Activated CD8-positive, alpha-beta memory T cell treated with anti-CD3 and anti-CD28 coated beads, Interleukin-2, amount 50 U/mL, for 4 hours (primary cell): ENCODE measurements around the gene RTL1.

Experiments
- DNase-seq: peaks from one replicate; pipeline ENCODE4 v3.0.0-alpha.2; 2020

The RTL1 gene

DNA sequence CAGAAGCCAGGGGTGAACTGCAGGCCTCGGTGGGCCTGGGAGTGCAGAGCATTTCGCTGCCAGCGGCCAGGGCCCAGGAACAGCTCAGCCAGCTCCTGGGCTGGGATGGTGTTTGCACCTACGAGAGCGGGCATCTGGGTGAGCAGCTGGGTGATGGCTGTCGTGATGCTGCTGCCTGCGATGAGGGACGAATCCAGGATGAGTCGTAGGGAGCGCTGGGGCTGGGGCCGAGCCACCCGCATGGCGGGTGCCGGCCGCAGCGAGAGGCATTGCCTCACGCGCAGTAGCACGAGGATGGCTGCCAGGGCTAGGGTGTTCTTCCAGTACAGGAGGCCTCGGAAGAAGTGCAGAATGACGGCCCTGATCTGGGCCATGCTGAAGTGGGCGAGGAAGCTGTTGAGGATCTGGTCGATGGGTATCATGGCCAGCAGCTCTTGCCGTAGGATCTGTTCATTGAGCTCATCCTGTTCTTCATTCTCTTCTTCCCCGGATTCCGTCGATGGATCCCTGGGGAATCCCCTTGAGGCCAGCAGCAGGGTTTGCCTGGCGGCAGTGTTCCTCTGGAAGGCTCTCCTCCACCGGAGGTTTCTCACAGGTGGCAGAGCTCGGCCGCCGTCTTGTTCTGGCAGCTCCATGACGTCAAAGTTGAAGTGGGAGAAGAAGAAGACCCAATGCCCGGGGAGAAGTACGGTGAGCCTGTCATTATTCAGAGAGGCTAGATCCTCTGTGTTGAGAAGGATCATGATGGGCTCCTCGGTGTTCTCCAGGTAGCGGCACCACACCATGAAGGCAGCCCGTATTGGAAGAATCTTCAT is 22.1 kb downstream of the RTL1 start:
- no peak for DNase-seq

DNA sequence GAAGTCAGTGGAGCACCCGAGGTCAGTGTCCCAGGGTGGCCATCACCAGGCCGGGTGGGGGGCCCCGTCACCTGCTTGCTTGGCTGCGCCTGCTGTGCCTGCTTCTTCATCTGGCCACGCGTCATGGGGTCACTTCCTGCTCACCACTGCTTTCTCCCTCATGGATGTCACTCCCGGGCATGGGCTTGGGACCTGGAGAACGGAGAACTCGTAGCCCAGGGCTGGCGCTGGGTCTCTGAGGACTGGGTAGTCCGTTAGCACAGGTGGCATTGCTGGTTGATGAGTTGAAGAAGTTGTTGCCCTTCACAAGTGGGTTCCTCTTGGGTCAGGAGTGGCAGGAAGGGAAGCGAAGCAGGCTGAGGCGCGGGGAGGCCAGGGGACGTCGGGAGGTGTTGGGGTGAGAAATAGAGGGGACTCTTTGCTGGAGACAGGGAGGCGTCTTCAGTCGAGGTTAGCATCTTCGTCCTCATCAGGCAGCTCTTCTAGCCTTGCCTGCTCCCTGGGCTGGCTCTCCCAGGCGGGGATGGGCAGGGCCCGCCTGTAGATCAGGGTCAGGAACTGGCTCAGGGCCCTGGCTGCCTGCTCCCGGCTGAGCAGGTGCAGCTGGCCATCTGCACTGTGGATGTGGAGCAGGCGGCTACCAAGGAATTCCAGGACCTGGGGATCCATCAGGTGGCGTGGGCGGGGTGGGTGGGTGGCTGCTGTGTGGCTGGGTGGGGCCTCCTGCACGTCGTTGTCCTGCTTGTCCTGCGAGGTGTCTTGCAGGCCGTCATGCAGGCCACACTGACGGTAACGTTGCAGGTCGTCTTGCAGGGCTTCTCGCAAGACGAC is 23.0 kb downstream of the RTL1 start:
- DNase-seq: no peak

DNA sequence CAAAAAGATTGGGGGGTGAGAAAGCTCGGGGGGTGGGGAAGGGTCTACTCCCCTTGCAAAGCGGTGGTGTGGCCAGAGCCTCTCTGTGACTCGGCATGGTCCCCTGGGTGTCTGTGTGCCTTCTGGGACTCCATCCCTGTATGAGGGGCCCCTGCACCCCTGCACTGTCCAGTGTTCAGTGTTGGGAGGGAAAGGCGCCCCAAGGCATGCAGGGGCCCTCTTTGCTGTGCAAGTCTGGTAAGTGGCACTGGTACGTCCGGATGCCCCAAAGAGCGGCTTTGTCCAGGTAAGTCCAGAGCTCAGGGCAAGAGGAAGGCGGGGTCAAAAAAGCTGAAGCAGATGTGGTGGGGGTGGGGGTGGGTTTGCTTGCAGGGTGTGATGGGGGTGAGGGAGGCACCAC is 23.7 kb downstream of the RTL1 start:
- no peak for DNase-seq

DNA sequence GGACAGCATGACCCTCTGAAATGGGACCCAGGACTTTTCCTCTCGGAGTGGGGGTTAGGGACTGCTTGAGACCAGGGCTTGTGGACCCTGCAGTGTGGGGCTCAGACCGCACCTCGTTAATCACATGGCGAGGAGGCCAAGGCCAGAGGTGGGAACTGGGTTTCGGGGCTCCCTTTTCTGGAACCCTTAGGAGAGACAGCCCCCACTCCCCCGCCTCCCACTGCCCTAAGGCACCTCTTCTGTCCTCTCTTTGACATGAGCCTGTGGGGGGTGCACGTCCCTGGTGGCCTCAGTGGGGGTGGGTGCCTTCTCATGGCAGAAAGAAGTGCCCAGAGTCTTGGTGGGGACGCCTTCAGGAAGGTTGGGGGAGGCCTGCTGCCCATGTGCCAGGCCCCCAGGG is 24.3 kb downstream of the RTL1 start:
- no peak for DNase-seq

DNA sequence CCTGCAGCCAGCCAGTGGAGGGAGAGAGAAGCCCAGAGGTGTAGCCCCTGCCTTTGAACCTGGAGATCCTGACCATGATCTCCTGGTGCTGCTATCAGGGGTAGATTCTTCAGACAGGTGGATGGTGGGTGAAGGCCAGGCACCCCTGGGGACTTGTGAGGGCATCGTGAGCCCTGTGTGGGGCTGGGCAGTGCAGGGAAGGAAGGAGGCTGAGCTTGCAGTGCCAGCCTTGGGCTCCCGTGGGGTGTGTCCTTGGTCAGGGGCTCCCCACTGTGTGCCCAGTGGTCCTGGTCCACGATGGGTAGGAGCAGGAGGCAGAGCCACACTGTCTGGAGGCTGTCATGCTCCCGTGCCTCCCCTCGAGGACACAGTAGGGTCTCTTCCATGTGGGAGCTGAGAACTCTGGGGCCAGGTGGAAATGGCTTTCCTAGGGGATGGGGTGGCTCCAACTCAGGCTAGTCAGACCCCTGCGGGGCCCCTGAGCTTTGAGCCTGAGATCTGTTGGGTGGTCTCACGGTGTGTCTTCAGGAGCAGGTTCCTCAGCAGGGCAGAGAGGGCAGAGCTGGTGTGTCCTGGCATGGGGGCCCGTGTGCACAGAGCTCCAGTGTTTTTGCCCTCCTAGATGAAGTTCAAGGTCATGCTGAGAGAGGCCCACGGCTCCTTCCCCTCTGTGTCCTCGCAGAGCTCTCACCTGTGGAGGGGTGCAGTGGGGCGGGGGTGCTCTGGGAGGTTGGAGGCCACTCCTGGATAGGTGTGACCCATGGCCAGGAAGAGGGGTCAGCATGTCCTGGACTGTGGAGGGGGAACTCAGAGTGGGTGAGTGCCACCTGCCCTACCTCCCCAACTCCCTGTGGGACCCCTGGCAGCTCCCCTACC is 25.0 kb downstream of the RTL1 start:
- DNase-seq: no peak

DNA sequence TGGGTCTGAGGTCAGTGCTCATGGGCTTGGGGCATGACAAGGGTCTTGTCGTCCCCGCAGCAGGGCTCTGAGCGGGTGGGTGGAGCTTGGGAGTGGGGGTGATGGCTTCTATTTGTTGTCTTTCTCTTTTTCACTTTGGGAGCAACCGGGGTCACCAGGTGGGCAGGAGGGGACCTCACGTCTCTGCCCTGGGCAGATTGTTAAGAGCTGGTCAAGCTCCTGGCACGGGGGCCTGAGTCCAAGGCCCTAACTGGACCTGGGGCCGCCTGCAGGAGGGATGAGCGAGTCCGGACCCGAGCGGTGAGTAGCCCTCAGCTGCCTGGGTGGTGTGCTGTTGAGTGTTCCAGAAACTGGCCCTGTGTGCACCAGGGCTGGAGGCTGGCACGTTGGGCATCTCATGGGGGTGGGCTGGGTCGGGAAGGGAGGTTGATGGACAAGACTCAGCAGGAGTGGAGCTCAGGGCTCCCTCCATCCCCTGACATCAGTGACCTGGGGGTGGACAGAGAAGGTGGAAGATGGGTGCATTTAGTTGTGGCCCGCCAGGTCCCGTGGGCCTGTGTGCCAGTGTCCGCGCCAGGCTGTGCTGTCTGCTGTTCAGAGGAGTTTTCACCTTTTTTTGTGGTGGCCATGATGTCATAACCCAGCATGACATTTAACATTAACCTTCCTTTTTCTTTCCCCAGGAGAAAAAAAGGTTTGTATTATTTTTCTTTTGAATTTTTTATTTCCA is 27.5 kb downstream of the RTL1 start:
- no peak for DNase-seq

DNA sequence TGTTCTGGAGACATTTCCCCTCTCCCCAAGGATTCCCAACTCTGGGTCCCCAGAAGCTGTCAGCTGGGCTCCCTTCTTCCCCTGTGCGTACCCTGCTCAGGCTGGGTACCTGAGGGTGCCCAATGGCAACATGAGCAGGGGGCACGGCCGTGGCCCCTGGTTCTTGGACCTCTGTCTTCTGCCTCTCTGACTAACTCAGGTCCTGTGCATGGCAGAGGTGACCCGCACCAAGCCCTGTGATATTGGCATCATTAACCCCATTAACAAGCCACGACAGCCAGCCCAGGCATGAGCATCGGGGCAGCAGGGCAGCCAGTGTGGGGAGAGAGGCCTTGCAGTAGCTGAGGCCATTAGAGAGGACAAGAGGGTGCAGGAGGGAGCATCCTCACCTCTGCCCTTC is 28.4 kb downstream of the RTL1 start:
- no peak for DNase-seq

DNA sequence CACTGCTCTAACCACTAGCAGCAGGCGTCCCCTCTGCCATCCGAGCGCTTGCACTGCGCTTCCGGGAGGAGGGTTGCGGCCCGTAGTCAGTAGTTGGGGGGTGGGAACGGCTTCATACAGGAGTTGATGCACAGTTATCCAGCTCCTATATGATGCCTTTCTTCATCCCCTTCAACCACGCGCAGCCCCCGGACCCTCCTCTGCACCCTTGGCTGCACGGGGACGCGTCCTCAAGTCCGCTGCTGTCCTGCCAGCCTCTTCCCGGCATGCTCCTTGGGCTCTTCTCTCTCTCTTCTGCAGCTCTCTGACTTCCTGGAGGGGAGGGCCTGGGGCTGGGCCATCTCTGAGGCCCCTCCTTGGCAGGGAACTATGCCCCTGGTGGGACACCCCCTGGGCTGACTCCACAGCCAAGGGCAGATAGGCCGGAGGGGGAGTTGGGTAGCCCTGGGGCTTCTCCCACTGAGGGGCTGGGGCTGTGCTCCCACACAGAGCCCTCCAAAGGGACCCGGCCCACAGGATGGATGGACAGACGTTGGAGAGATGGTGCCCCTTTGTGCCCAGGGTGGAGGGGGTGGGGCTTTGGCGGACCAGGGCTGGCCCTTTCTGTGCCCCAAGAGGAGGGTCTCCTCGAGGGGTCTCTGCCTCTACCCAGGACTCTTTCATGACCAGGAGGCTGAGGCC is 29.0 kb downstream of the RTL1 start:
- no peak for DNase-seq

DNA sequence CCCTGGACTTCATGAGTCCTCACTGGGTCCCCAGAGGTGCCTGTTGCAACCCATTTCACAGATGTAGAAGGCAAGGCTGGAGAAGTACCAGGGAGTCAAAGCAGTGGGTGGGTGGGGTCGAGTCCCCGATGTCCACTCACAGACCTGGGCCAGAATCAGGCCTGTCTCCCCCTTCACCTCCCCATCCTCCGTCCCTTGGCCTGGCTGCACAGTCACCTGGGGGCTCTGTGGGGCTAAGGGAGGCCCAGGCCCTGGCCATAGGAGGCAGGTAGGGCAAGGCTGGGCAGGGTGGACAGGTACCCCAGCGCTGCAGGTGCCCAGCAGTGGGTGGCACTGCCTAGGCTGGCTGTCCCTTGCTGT is 29.5 kb downstream of the RTL1 start:
- no peak for DNase-seq

DNA sequence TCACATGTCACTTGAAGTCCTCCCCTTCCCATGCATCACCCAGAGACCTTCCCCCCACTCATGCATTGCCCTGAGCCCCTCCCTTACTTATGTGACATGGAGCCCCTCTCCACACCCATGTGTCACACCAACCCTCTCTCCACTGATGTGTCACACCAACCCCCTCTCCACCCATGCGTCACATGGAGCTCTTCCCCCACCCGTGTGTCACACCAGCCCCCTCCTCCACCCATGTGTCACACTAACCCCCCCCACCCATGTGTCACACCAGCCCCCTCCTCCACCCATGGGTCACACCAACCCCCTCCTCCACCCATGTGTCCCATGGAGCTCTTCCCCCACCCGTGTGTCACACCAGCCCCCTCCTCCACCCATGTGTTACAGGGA is 30.4 kb downstream of the RTL1 start:
- DNase-seq: no peak

DNA sequence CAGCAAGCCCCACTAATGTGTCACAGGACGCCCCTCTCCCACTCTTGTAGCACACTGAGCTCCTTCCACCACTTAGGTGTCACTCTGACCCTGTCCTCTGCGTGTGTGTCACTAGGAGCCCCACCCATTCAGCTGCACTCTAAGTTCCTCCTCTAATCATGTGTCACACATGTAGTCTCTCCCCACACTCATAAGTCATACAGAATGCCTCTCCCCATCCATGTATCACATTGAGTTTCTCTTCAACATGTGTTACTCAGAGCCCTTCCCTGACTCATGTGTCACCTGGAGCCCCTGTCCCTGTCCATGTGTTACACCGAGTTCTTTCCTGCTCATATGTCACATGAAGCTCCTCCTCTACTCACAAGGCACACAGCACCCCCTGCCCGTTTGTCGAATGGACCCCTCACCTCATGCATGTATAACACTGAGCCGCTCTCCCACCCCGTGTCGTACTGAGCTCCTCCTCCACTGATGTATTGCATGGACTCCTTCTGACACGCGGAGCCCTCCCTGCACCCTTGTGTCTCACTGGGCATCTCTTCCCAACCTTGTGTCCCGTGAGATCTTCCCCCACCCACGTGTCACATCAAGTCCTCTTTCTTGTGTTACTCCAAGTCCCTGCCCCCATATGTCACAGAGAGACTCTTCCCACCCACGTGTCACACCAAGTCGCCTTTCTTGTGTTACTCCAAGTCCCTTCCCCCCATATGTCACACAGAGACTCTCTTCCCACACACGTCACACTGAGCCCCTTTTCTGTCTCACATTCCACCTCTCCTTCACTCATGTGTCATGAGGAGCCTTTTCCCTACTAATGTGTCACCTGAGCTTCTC is 31.0 kb downstream of the RTL1 start:
- no peak for DNase-seq

DNA sequence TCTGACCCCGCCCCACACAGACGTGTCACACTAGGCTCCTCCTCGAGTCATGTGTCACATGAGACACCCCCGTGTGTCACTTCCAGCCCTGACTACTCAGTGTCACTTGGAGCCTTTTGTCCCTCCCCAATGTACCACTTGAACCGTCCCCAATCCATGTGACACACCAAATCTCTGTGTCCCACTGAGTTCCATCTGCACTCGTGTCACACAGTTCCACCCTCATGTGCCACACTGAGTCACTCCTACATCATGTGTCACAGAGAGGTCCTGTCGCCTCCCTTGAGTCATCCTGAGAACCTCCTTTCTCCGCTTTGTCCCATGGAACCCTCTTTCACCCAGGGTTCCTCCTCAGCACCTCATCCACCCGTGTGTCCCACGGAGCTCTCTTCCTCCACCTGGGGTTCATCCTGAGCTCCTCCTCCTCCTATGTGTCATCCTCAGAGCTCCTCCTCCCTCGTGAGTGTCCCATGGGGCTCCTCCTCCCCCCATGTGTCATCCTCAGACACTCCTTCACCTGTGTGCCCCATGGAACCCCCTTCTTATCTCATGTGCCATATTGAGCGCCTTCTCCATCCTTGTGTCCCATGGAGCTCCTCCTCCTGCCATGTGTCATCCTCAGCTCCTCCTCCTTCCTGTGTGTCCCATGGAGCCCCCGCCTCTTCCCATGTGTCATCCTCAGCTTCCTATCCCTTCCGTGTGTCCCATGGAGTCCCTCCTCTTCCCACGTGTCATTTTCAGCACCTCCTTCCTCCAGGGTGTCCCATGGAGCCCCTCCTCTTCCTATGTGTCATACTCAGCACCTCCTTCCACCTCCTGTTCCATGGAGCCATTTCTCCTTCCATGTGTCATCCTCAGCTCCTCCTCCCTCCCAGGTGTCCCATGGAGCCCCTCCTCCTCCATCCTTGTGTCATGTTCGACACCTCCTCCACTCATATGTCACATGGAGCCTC is 32.0 kb downstream of the RTL1 start:
- peak; percentile 7 for DNase-seq

DNA sequence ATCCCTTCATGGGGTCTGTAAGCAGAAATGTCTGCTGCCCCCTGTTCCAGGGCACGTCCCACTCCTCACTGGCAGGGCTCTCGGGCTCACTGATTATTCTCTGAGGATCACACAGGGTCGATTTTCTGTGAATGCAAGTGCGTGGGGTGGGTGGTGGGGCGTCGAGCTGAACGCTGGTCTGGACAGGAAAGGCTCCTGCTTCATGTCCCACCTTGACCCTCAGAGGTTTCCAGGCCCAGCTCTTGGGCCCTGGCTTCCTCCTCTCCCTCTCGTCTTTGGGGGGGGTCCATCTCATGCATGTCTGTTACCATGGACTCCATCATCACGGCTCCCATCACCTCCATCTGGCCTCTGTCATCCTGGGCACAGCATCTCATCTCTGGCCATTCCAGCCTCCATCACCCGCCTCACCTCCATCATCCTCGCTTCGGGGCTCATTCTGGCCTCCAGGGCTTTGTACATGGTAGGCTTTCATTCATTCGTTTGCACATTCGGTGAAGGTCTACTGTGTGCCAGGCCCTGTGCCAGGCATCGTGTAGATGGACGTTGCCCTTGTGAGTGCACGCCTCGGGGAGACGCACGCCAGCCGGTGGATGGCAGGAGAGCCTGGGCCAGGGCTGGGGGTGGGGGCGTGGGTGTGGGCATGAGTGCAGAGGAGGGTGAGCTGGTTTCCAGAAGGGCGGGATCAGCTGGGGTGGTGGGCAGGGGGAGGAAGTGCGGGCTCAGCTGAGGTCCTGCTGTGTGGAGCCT is 34.7 kb downstream of the RTL1 start:
- DNase-seq: peak; percentile 0

DNA sequence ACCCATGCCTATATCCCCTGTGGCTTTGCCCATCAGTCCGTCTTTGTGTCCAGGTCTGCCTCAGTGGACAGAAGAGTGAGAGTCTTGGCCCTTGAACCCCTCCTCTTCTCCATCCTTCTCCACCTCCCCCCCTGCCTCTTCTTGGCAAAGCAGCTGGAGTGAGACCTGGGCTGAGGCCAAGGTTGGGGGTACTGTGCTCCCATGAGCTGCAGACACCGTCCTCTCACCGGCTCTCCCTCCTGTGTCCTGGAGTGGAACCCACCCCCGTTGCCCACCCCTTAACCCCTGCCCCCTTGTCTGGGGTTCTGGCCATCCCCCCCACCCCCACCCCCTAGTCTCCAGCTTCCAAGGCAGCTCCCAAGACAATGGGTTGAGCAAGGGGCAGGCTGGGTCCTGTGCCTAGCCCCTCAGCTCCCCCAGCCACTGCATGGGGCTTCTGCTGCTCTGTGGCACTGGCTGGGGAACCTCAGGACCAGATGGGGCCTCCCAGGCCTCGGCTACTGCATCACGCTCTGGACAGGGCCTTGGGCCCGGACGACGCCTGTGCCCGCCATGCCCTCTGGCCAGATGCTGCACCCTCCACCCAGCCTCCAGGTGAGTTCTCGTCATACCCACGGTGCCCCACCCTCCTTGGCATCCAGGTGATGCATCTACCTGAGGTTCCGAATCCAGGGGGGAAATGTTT is 35.7 kb downstream of the RTL1 start:
- DNase-seq: peak; percentile 3

DNA sequence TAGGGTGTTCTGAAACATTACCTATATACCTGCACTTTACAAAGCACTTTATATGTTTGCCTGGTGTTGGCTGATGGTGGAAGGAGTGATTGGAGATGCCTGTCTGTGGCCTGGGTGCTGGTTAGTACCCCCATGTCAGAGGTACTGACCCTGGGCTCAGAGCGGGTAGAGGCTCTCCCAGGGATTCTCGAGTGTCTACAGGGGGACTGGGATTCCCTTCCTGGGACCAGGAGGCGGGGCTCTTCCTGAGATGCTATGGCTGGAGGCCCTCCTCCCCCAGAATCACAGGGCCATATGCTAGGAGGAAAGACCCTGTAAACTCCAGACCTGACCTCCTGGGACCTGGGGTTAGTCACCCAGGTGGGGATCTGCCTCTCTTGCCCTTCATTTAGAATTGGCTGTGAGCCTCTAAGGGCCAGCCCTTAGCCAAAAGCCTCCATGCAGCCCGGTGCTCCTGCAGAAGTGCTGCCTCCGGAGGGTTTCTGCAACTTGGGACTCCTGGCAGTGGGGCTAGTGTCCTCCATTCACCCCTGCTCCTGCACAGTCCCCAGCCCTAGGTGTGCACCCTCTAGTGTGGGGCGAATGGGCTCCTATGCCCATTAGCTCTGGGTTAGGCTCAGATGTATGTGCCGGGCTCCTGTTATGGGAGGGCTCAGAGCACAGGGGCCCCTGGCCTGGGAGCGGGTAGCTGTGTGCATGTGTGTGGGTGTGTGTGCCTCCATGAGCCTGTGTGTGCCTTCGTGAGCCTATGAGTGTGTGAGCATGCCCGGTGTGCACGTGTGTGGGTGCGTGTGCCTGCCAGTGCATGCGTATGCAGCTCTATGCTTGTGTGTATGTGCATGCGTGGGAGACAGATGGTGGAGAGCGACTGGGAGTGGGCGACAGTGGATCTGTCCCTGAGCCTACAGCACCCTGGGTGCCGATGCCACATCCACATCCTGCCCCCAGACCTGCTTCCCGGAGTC is 36.6 kb downstream of the RTL1 start:
- DNase-seq: peak; percentile 9

DNA sequence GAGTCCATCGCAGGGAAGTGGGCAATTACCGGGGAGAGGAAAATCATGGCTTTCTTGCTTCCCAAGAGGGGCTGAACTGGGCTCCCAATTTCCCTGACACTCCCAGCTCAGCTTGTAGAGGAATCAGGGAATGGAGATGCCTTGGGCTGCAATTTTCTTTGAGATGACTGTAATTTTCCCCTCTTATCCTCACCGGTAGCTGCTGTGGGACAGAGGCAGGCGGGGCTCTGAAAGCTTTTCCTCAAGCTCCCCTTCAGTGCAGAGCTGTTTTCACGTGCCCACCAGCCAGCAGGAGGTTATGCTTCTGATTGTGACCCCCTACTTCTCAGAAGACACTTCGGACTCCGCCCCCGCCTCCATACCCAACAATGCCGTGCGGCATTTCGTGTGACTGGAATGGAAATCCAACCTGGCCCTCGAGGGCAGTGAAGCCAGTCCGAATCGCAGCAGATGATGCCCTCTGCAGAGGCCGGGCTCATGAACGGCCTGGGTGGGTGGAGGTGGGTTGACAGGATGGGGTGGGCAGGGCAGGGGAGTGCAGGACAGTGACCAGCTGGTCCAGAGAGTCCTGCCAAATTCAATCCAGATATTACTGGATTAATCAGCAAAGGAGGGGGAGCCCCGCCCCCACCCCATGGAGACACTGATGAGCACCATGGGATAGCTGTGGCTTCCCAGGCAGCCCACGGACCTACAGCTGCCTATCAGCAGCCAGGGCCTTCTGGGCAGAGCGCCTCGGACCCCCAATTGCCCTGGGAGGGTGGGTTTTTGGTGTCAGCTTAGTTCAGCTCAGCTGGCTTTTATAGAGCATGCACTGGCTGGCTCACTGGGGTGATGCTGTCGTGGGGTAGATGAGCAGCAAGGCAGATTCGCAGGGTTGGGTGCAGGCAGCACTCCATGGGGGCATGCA is 37.6 kb downstream of the RTL1 start:
- DNase-seq: peak; percentile 8
